ENCODE results near the gene OR8D2. TPM values are rescaled to one million over a fixed set of nuclear protein-coding genes. Genes with fewer than 3 reads are reported as not detected.

The OR8D2 gene
- total and polyA plus RNA-seq, 2 donors (not counting 3 experiments of a cell fraction or from before 2014, with no cell fraction given): not detected

DNA sequence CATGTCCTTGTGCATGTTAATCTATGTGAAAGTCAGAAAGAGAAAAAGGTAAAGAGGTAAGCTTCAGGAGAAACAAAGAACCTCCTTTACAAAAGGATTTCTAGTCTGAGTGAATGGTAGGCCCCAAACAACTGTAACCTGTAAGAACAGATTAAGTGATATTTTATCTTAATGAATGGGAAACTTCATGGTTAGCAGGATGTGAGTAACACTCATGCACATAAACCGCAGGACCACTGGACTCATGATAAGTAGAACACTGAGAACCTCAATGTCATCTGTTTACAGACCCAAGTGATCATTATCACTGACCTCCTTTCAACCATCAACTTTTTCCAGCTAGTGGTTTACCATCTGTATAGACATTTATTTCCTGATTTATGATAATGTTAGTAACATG is 43.9 kb downstream of the OR8D2 start:
- no peaks in the 10 kb centered on the region for H3K27me3 ChIP-seq (ENCODE audit: control insufficient read depth in 2 of 2, insufficient read depth in 2 of 2, low read length in 2 of 2)
- peak overlapping the region; percentile 26 for H3K27ac ChIP-seq (ENCODE audit: insufficient read depth, low read depth, low read length)
- no peaks in the 10 kb centered on the region for H3K9me1 ChIP-seq (replicated peaks; ENCODE audit: control insufficient read depth, extremely low read depth, insufficient read depth, low read length)
- POLR2A ChIA-PET: no interaction called here
- no peak overlapping the region for H2AFZ ChIP-seq (ENCODE audit: low read depth, low read length)
- CTCF ChIA-PET: interaction anchor here (1.3 to 2.3 kb wide), 2 partner anchors 81 to 205 kb away, joined by 4 to 8 read pairs; no protein-coding TSS in a partner anchor
- H3K36me3 ChIP-seq (ENCODE audit: control insufficient read depth in 2 of 2, extremely low read depth in 1 of 2, insufficient read depth in 2 of 2, low read length in 2 of 2): no peaks in the 10 kb centered on the region
- dilution Hi-C loops (cut with MboI; ENCODE audit: extremely low pct_ligation_motif_present, low sequenced_read_pairs): no loop called here
- intact Hi-C loops (cut with micrococcal nuclease): loop anchor here (1.0 to 2.0 kb wide), 3 partner anchors 9 to 205 kb away; partner anchors contain the start of gene VWA5A
- H3K4me2 ChIP-seq (ENCODE audit: insufficient read depth, low read length): peak overlapping the region; percentile 35
- FAIRE-seq (peak; percentile 83), DNase-seq (ENCODE audit: low read depth, low spot score) (peak; percentile 80)
- peaks cover 15% of the 10 kb centered on the region for H3K4me1 ChIP-seq (ENCODE audit: control insufficient read depth, extremely low read depth, insufficient read depth, low read length)
- TF ChIP-seq EZH2 (IDR thresholded peaks at IDR 0.05; ENCODE audit: borderline replicate concordance, low read depth, low read length, severe bottlenecking) (no peak), POLR2A (IDR thresholded peaks at IDR 0.05; ENCODE audit: low read depth, low read length) (peak; percentile 65), GATA2 (IDR thresholded peaks at IDR 0.05; ENCODE audit: insufficient read depth, insufficient read length, low read depth, low read length) (peak; percentile 99), MYC (IDR thresholded peaks at IDR 0.05; ENCODE audit: low read depth, low read length) (no peak), JUN (IDR thresholded peaks at IDR 0.05; ENCODE audit: borderline replicate concordance, insufficient read depth, insufficient read length, low read depth) (peak; percentile 59), POLR2AphosphoS5 (IDR thresholded peaks at IDR 0.05; ENCODE audit: insufficient read depth, low read depth, low read length) (peak; percentile 95), FOS (IDR thresholded peaks at IDR 0.05; ENCODE audit: borderline replicate concordance, insufficient read depth, low read length) (peak; percentile 67)
- TF ChIP-seq, protein P1, sequence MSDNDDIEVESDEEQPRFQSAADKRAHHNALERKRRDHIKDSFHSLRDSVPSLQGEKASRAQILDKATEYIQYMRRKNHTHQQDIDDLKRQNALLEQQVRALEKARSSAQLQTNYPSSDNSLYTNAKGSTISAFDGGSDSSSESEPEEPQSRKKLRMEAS (IDR thresholded peaks at IDR 0.05; ENCODE audit: insufficient read depth, insufficient read length): no peak
- TF ChIP-seq, protein P2, sequence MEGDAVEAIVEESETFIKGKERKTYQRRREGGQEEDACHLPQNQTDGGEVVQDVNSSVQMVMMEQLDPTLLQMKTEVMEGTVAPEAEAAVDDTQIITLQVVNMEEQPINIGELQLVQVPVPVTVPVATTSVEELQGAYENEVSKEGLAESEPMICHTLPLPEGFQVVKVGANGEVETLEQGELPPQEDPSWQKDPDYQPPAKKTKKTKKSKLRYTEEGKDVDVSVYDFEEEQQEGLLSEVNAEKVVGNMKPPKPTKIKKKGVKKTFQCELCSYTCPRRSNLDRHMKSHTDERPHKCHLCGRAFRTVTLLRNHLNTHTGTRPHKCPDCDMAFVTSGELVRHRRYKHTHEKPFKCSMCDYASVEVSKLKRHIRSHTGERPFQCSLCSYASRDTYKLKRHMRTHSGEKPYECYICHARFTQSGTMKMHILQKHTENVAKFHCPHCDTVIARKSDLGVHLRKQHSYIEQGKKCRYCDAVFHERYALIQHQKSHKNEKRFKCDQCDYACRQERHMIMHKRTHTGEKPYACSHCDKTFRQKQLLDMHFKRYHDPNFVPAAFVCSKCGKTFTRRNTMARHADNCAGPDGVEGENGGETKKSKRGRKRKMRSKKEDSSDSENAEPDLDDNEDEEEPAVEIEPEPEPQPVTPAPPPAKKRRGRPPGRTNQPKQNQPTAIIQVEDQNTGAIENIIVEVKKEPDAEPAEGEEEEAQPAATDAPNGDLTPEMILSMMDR (IDR thresholded peaks at IDR 0.05; ENCODE audit: extremely low read depth in 1 of 2, insufficient read depth in 1 of 2, low read depth in 1 of 2, low read length in 2 of 2): no peak
- no peaks in the 10 kb centered on the region for H3K79me2 ChIP-seq (ENCODE audit: control insufficient read depth, insufficient read depth, low read length)
- no TSS peak for BruUV-seq (replicated peaks)
- no peaks in the 10 kb centered on the region for H3K9me3 ChIP-seq (replicated peaks; ENCODE audit: control insufficient read depth, insufficient read depth, low read length)
- H3K9ac ChIP-seq (replicated peaks; ENCODE audit: extremely low read depth, insufficient read depth, low read length): no peak overlapping the region
- H4K20me1 ChIP-seq (replicated peaks; ENCODE audit: control insufficient read depth, extremely low read depth, insufficient read depth, low read length): no peaks in the 10 kb centered on the region
- H3K4me3 ChIP-seq (replicated peaks in 1 of 3; ENCODE audit: insufficient read depth in 1 of 3, low read depth in 1 of 3, low read length in 3 of 3): no peak overlapping the region

All from endothelial cell of umbilical vein (primary cell).